Left hindlimb (tissue), 1 donor: Measurements from ENCODE around the gene SOX2.
A peak's percentile ranks its signal among the peaks of the same experiment; 100 is the strongest.

Experiments
- DNase-seq: peaks from one replicate; pipeline ENCODE4 v3.0.0-alpha.2; 2018

Gene SOX2

GRCh38 chr3:181705086-181705480, 6.6 kb upstream of the SOX2 start:
- DNase-seq = no peak

- DNase-seq = no peak
Measured at GRCh38 chr3:181707980-181708379, 3.7 kb upstream of the SOX2 start.

- peak; percentile 74 for DNase-seq
Measured at GRCh38 chr3:181709537-181710279, 2.0 kb upstream of the SOX2 start.

- no peak for DNase-seq
Measured at GRCh38 chr3:181710345-181711291, 1.1 kb upstream of the SOX2 start.

GRCh38 chr3:181712226-181712552, 464 bp downstream of the SOX2 start:
- no peak for DNase-seq

- no peak for DNase-seq
Measured at GRCh38 chr3:181712553-181713279, 991 bp downstream of the SOX2 start.

- DNase-seq = no peak
Measured at GRCh38 chr3:181713280-181713647, 1.5 kb downstream of the SOX2 start.

GRCh38 chr3:181713676-181714612, 2.2 kb downstream of the SOX2 start:
- DNase-seq = no peak

GRCh38 chr3:181715571-181716340, 4.0 kb downstream of the SOX2 start:
- no peak for DNase-seq

GRCh38 chr3:181716966-181717365, 5.2 kb downstream of the SOX2 start:
- no peak for DNase-seq

GRCh38 chr3:181717549-181718171, 5.9 kb downstream of the SOX2 start:
- no peak for DNase-seq

- DNase-seq = no peak
Measured at GRCh38 chr3:181718369-181718768, 6.6 kb downstream of the SOX2 start.

- DNase-seq = no peak
Measured at GRCh38 chr3:181718987-181719911, 7.5 kb downstream of the SOX2 start.

- DNase-seq = no peak
Measured at GRCh38 chr3:181719991-181720680, 8.4 kb downstream of the SOX2 start.

GRCh38 chr3:181721046-181721875, 9.5 kb downstream of the SOX2 start:
- DNase-seq = no peak

- DNase-seq = no peak
Measured at GRCh38 chr3:181722156-181722555, 10.4 kb downstream of the SOX2 start.

GRCh38 chr3:181722766-181723425, 11.2 kb downstream of the SOX2 start:
- no peak for DNase-seq
